ENCODE data around the gene TAF1D. TPM values are rescaled to one million over a fixed set of nuclear protein-coding genes. Genes with fewer than 3 reads are reported as not detected.

The TAF1D gene
- total RNA-seq, 1 donor from 2014 or later = 164 TPM

- no peak overlapping the region for H3K4me3 ChIP-seq (ENCODE audit: low read length in 3 of 3)
- no peaks in the 10 kb centered on the region for H3K27me3 ChIP-seq (ENCODE audit: control insufficient read depth in 3 of 3, insufficient read depth in 3 of 3, low read length in 3 of 3)
- no peak overlapping the region for H3K27ac ChIP-seq (ENCODE audit: low read depth, low read length)
- no peak overlapping the region for H3K9ac ChIP-seq (ENCODE audit: low read depth in 1 of 3, low read length in 3 of 3)
- no peaks in the 10 kb centered on the region for H3K4me1 ChIP-seq (ENCODE audit: control insufficient read depth in 3 of 3, insufficient read depth in 3 of 3, low read length in 3 of 3)
- peaks cover 31 to 70% (median 65%) of the 10 kb centered on the region in 3 donors for H3K36me3 ChIP-seq (ENCODE audit: control insufficient read depth in 3 of 3, insufficient read depth in 3 of 3, low read length in 3 of 3)
- H3K9me3 ChIP-seq (ENCODE audit: control insufficient read depth in 3 of 3, low read length in 3 of 3) = no peaks in the 10 kb centered on the region
Measured at GRCh38 chr11:93728792-93729128, 12.5 kb downstream of the TAF1D start.

- Histone ChIP-seq H3K4me3 (ENCODE audit: low read length in 3 of 3) (no peak overlapping the region), H3K4me1 (ENCODE audit: control insufficient read depth in 3 of 3, insufficient read depth in 3 of 3, low read length in 3 of 3) (no peaks in the 10 kb centered on the region), H3K9ac (ENCODE audit: low read depth in 1 of 3, low read length in 3 of 3) (no peak overlapping the region), H3K27ac (ENCODE audit: low read depth, low read length) (no peak overlapping the region), H3K9me3 (ENCODE audit: control insufficient read depth in 3 of 3, low read length in 3 of 3) (no peaks in the 10 kb centered on the region), H3K27me3 (ENCODE audit: control insufficient read depth in 3 of 3, insufficient read depth in 3 of 3, low read length in 3 of 3) (no peaks in the 10 kb centered on the region), H3K36me3 (ENCODE audit: control insufficient read depth in 3 of 3, insufficient read depth in 3 of 3, low read length in 3 of 3) (peaks cover 27 to 67% (median 61%) of the 10 kb centered on the region in 3 donors)
Measured at GRCh38 chr11:93727985-93728791, 13.1 kb downstream of the TAF1D start.

GRCh38 chr11:93724089-93724488, 17.2 kb downstream of the TAF1D start:
- no peak overlapping the region for H3K9ac ChIP-seq (ENCODE audit: low read depth in 1 of 3, low read length in 3 of 3)
- H3K4me1 ChIP-seq (ENCODE audit: control insufficient read depth in 3 of 3, insufficient read depth in 3 of 3, low read length in 3 of 3) = no peaks in the 10 kb centered on the region
- H3K9me3 ChIP-seq (ENCODE audit: control insufficient read depth in 3 of 3, low read length in 3 of 3) = no peaks in the 10 kb centered on the region
- no peaks in the 10 kb centered on the region for H3K27me3 ChIP-seq (ENCODE audit: control insufficient read depth in 3 of 3, insufficient read depth in 3 of 3, low read length in 3 of 3)
- H3K27ac ChIP-seq (ENCODE audit: low read depth, low read length) = no peak overlapping the region
- no peak overlapping the region for H3K4me3 ChIP-seq (ENCODE audit: low read length in 3 of 3)
- peaks cover 1 to 40% (median 30%) of the 10 kb centered on the region in 3 donors for H3K36me3 ChIP-seq (ENCODE audit: control insufficient read depth in 3 of 3, insufficient read depth in 3 of 3, low read length in 3 of 3)

- H3K36me3 ChIP-seq (ENCODE audit: control insufficient read depth in 3 of 3, insufficient read depth in 3 of 3, low read length in 3 of 3) = peaks cover 3 to 18% (median 15%) of the 10 kb centered on the region in 3 donors
Measured at GRCh38 chr11:93720522-93720921, 20.8 kb downstream of the TAF1D start.

GRCh38 chr11:93719310-93719709, 22.0 kb downstream of the TAF1D start:
- Histone ChIP-seq H3K4me1 (ENCODE audit: control insufficient read depth in 3 of 3, insufficient read depth in 3 of 3, low read length in 3 of 3) (no peaks in the 10 kb centered on the region), H3K36me3 (ENCODE audit: control insufficient read depth in 3 of 3, insufficient read depth in 3 of 3, low read length in 3 of 3) (peaks cover 3 to 16% (median 16%) of the 10 kb centered on the region in 3 donors), H3K27ac (ENCODE audit: low read depth, low read length) (no peak overlapping the region), H3K9ac (ENCODE audit: low read depth in 1 of 3, low read length in 3 of 3) (no peak overlapping the region), H3K4me3 (ENCODE audit: low read length in 3 of 3) (no peak overlapping the region), H3K9me3 (ENCODE audit: control insufficient read depth in 3 of 3, low read length in 3 of 3) (no peaks in the 10 kb centered on the region), H3K27me3 (ENCODE audit: control insufficient read depth in 3 of 3, insufficient read depth in 3 of 3, low read length in 3 of 3) (no peaks in the 10 kb centered on the region)

More at GRCh38 chr11:93720522-93720921, 20.8 kb downstream of the TAF1D start:
- H3K9ac ChIP-seq (ENCODE audit: low read depth in 1 of 3, low read length in 3 of 3) = no peak overlapping the region
- no peaks in the 10 kb centered on the region for H3K9me3 ChIP-seq (ENCODE audit: control insufficient read depth in 3 of 3, low read length in 3 of 3)
- no peak overlapping the region for H3K4me3 ChIP-seq (ENCODE audit: low read length in 3 of 3)
- no peaks in the 10 kb centered on the region for H3K27me3 ChIP-seq (ENCODE audit: control insufficient read depth in 3 of 3, insufficient read depth in 3 of 3, low read length in 3 of 3)
- no peaks in the 10 kb centered on the region for H3K4me1 ChIP-seq (ENCODE audit: control insufficient read depth in 3 of 3, insufficient read depth in 3 of 3, low read length in 3 of 3)
- H3K27ac ChIP-seq (ENCODE audit: low read depth, low read length) = no peak overlapping the region

GRCh38 chr11:93718057-93718563, 23.2 kb downstream of the TAF1D start:
- H3K4me1 ChIP-seq (ENCODE audit: control insufficient read depth in 3 of 3, insufficient read depth in 3 of 3, low read length in 3 of 3) = no peaks in the 10 kb centered on the region
- no peak overlapping the region for H3K27ac ChIP-seq (ENCODE audit: low read depth, low read length)
- peaks cover 3 to 14% (median 13%) of the 10 kb centered on the region in 3 donors for H3K36me3 ChIP-seq (ENCODE audit: control insufficient read depth in 3 of 3, insufficient read depth in 3 of 3, low read length in 3 of 3)
- H3K9ac ChIP-seq (ENCODE audit: low read depth in 1 of 3, low read length in 3 of 3) = no peak overlapping the region
- no peaks in the 10 kb centered on the region for H3K9me3 ChIP-seq (ENCODE audit: control insufficient read depth in 3 of 3, low read length in 3 of 3)
- H3K4me3 ChIP-seq (ENCODE audit: low read length in 3 of 3) = no peak overlapping the region
- H3K27me3 ChIP-seq (ENCODE audit: control insufficient read depth in 3 of 3, insufficient read depth in 3 of 3, low read length in 3 of 3) = no peaks in the 10 kb centered on the region

GRCh38 chr11:93717501-93717900, 23.8 kb downstream of the TAF1D start:
- Histone ChIP-seq H3K27me3 (ENCODE audit: control insufficient read depth in 3 of 3, insufficient read depth in 3 of 3, low read length in 3 of 3) (no peaks in the 10 kb centered on the region), H3K4me1 (ENCODE audit: control insufficient read depth in 3 of 3, insufficient read depth in 3 of 3, low read length in 3 of 3) (no peaks in the 10 kb centered on the region), H3K9ac (ENCODE audit: low read depth in 1 of 3, low read length in 3 of 3) (no peak overlapping the region), H3K27ac (ENCODE audit: low read depth, low read length) (no peak overlapping the region), H3K4me3 (ENCODE audit: low read length in 3 of 3) (no peak overlapping the region), H3K9me3 (ENCODE audit: control insufficient read depth in 3 of 3, low read length in 3 of 3) (no peaks in the 10 kb centered on the region), H3K36me3 (ENCODE audit: control insufficient read depth in 3 of 3, insufficient read depth in 3 of 3, low read length in 3 of 3) (peaks cover 3 to 14% (median 11%) of the 10 kb centered on the region in 3 donors)

GRCh38 chr11:93715797-93716396, 25.4 kb downstream of the TAF1D start:
- Histone ChIP-seq H3K4me1 (ENCODE audit: control insufficient read depth in 3 of 3, insufficient read depth in 3 of 3, low read length in 3 of 3) (no peaks in the 10 kb centered on the region), H3K27ac (ENCODE audit: low read depth, low read length) (no peak overlapping the region), H3K4me3 (ENCODE audit: low read length in 3 of 3) (no peak overlapping the region), H3K36me3 (ENCODE audit: control insufficient read depth in 3 of 3, insufficient read depth in 3 of 3, low read length in 3 of 3) (peaks cover under 1 to 9% (median 3%) of the 10 kb centered on the region in 3 donors), H3K27me3 (ENCODE audit: control insufficient read depth in 3 of 3, insufficient read depth in 3 of 3, low read length in 3 of 3) (no peaks in the 10 kb centered on the region), H3K9me3 (ENCODE audit: control insufficient read depth in 3 of 3, low read length in 3 of 3) (no peaks in the 10 kb centered on the region), H3K9ac (ENCODE audit: low read depth in 1 of 3, low read length in 3 of 3) (no peak overlapping the region)

GRCh38 chr11:93712678-93713077, 28.6 kb downstream of the TAF1D start:
- Histone ChIP-seq H3K4me3 (ENCODE audit: low read length in 3 of 3) (no peak overlapping the region), H3K27ac (ENCODE audit: low read depth, low read length) (no peak overlapping the region), H3K27me3 (ENCODE audit: control insufficient read depth in 3 of 3, insufficient read depth in 3 of 3, low read length in 3 of 3) (no peaks in the 10 kb centered on the region), H3K4me1 (ENCODE audit: control insufficient read depth in 3 of 3, insufficient read depth in 3 of 3, low read length in 3 of 3) (no peaks in the 10 kb centered on the region), H3K9me3 (ENCODE audit: control insufficient read depth in 3 of 3, low read length in 3 of 3) (peaks cover 0 to 3% (median 2%) of the 10 kb centered on the region in 3 donors), H3K9ac (ENCODE audit: low read depth in 1 of 3, low read length in 3 of 3) (no peak overlapping the region), H3K36me3 (ENCODE audit: control insufficient read depth in 3 of 3, insufficient read depth in 3 of 3, low read length in 3 of 3) (peaks cover 3 to 19% (median 18%) of the 10 kb centered on the region in 3 donors)

- Histone ChIP-seq H3K27me3 (ENCODE audit: control insufficient read depth in 3 of 3, insufficient read depth in 3 of 3, low read length in 3 of 3) (no peaks in the 10 kb centered on the region), H3K9ac (ENCODE audit: low read depth in 1 of 3, low read length in 3 of 3) (no peak overlapping the region), H3K9me3 (ENCODE audit: control insufficient read depth in 3 of 3, low read length in 3 of 3) (peaks cover 0 to 3% (median 2%) of the 10 kb centered on the region in 3 donors), H3K36me3 (ENCODE audit: control insufficient read depth in 3 of 3, insufficient read depth in 3 of 3, low read length in 3 of 3) (peaks cover 5 to 20% (median 19%) of the 10 kb centered on the region in 3 donors), H3K27ac (ENCODE audit: low read depth, low read length) (no peak overlapping the region), H3K4me1 (ENCODE audit: control insufficient read depth in 3 of 3, insufficient read depth in 3 of 3, low read length in 3 of 3) (no peaks in the 10 kb centered on the region), H3K4me3 (ENCODE audit: low read length in 3 of 3) (no peak overlapping the region)
Measured at GRCh38 chr11:93710239-93710638, 31.1 kb downstream of the TAF1D start.
